Upper lobe of left lung (tissue), 4 donors: ENCODE data around the gene HLA-DQA1.

Experiments used
- CTCF ChIP-seq, 6 experiments: fragments of 450-650 bp in 4 of 6; fragments of 200-600 bp in 2 of 6; sonication (generic) in 2 of 6; IDR thresholded peaks; one replicate each; pipeline ENCODE4 v1.5.1; 2016 to 2019; ENCODE audit warnings: antibody characterized with exemption in 6 of 6
- EP300 ChIP-seq, 4 donors: sonication (generic); formaldehyde crosslinking; IDR thresholded peaks; one replicate each; pipeline ENCODE4 v1.5.1; 2017; ENCODE audit warnings: antibody characterized with exemption in 4 of 4, control low read depth in 2 of 4
- POLR2A ChIP-seq, 4 donors: fragments of 450-650 bp; IDR thresholded peaks; one replicate each; pipeline ENCODE4 v1.5.1; 2016 to 2017; ENCODE audit warnings: antibody characterized with exemption in 4 of 4, mild to moderate bottlenecking in 2 of 4
- POLR2AphosphoS5 ChIP-seq, 2 donors: sonication (generic); formaldehyde crosslinking; IDR thresholded peaks; one replicate each; pipeline ENCODE4 v1.5.1; 2017; ENCODE audit warnings: antibody characterized with exemption in 2 of 2

DNA sequence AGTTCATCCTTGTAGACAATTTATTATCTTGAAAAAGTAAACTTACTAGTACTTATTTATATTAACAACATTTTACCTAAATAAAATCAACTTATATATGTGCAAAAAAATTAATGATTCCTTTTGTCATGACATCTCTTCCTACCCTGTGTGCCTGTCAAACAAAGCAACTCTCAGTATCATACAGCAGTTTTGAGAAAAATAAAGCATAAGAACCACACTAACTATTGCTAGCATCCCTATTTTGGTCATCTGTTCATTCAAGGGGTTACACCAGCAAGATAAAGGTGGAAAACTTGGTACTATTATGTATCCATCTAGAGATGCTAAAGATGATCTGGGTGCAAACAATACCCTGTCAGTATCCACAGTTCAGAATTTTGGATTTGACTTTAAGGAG lies 40.2 kb upstream of the HLA-DQA1 start:
- no peak for TF ChIP-seq POLR2AphosphoS5 (IDR thresholded peaks at IDR 0.05)
- no peak for TF ChIP-seq POLR2A (IDR thresholded peaks at IDR 0.05)
- TF ChIP-seq CTCF (IDR thresholded peaks at IDR 0.05) = no peak
- TF ChIP-seq EP300 (IDR thresholded peaks at IDR 0.05) = no peak
